ENCODE measurements around the gene TMEM225B.

DNA sequence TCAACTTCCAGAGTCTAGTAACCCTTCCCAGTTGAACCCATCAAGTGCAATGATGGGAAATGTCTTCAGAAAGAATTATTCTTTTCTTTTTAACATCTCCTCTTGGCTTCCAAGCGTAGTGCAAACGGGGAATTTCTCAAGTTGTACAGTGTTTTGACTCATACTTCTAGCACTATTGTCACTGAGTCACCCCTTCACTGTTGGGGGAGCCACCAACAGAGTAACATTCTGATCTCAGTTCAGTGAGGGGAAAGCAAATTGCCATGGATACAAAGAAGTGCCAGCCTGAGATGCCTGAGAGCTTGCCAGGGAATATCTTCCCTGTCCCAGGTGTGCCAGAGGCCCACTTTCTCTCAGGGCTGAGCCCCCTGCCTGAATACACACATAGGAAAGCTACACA, 50.8 kb downstream of the TMEM225B start:
- TF ChIP-seq, protein P1, sequence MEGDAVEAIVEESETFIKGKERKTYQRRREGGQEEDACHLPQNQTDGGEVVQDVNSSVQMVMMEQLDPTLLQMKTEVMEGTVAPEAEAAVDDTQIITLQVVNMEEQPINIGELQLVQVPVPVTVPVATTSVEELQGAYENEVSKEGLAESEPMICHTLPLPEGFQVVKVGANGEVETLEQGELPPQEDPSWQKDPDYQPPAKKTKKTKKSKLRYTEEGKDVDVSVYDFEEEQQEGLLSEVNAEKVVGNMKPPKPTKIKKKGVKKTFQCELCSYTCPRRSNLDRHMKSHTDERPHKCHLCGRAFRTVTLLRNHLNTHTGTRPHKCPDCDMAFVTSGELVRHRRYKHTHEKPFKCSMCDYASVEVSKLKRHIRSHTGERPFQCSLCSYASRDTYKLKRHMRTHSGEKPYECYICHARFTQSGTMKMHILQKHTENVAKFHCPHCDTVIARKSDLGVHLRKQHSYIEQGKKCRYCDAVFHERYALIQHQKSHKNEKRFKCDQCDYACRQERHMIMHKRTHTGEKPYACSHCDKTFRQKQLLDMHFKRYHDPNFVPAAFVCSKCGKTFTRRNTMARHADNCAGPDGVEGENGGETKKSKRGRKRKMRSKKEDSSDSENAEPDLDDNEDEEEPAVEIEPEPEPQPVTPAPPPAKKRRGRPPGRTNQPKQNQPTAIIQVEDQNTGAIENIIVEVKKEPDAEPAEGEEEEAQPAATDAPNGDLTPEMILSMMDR (IDR thresholded peaks at IDR 0.05): no peak
- no peak for TF ChIP-seq ZFX (IDR thresholded peaks at IDR 0.05; ENCODE audit: borderline replicate concordance)

Data from 22Rv1 (cell line).